NCI-H128 (cell line): Measurements from ENCODE around the gene HDAC1.
A peak's percentile ranks its signal among the peaks of the same experiment; 100 is the strongest.

Experiments
- DNase-seq: peaks from one replicate; lab custom pipeline; 2025; ENCODE audit not compliant: unreplicated experiment; lab: John Stamatoyannopoulos, UW

Gene HDAC1

DNA sequence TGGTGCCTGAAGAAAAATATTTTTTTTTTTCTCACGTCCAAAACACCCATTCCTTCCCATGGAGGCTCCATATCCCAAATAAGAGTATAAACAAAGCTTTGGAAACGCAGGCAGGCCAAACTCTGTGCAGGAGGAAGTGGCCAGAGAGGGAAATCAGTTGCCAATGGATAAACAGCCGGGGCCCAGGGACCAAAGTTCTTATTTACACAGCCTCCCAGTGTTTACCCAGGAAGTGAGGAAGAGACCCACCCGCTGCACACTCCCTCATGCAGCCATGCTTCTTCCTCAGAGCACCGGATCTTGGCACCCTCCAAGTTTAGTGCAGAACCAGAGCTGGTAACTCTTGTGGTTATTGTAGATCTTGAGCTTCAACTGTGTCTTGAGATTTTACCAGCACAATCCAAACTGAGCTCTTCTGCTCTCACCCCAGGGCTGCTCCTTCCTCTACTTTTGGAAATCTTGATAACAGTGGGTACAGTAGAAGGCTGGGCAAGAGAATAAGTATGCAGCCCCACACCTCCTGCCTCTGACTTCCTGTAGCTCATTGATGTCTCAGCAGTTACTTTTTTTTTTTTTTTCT is 29.9 kb downstream of the HDAC1 start:
- DNase-seq, result no peak

- DNase-seq, result no peak
These were observed 35.3 kb downstream of the HDAC1 start for GRCh38 chr1:32327204-32327603.

- DNase-seq, result no peak
These were observed 38.1 kb downstream of the HDAC1 start for GRCh38 chr1:32329931-32330466.

- DNase-seq, result no peak
These were observed 38.8 kb downstream of the HDAC1 start for GRCh38 chr1:32330558-32331151.

DNA sequence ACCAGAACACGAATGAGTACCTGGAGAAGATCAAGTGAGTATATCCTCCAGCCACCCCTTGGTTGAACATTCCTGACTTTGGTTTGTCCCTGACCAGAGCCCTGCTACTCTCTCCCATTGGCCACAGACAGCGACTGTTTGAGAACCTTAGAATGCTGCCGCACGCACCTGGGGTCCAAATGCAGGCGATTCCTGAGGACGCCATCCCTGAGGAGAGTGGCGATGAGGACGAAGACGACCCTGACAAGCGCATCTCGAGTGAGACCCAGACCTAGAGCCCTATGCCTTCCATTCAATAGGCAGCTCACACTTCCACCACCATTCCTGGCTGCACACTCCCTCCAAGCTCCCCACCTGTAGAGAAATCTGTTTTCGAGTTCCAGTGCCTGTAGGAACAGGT is 39.7 kb downstream of the HDAC1 start:
- DNase-seq, result no peak

- DNase-seq, result no peak
These were observed 40.6 kb downstream of the HDAC1 start for GRCh38 chr1:32332290-32333079.

GRCh38 chr1:32333251-32333963 is 41.5 kb downstream of the HDAC1 start:
- no peak for DNase-seq

DNA sequence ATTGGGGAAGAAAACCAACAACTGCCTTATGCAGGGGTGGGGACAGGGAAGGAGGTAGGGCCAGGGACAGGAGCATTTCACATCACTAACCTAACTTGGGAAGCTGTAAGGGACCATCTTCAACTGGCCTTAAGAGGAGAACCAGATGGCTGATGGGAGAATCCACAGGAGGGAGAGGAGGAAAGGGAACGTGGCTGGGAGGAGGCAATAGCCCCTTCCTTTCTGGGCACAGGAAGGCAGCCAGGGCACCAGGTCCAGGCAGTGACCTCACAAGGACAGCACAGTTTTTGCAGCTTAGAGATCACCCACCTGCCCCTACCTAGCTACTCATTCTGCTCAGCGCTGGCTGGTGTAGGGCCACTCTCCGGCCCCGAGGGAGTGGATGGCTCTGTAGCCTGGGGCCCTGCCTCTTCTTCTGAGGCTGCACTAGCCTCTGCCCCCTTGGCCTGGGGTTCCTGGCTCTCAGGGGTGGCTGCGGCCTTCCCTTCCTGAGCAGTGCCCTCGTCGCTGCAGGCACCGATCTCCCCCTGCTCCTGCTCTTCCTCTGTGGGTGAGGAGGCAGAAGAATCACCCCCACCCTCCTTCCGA is 42.5 kb downstream of the HDAC1 start:
- no peak for DNase-seq

DNA sequence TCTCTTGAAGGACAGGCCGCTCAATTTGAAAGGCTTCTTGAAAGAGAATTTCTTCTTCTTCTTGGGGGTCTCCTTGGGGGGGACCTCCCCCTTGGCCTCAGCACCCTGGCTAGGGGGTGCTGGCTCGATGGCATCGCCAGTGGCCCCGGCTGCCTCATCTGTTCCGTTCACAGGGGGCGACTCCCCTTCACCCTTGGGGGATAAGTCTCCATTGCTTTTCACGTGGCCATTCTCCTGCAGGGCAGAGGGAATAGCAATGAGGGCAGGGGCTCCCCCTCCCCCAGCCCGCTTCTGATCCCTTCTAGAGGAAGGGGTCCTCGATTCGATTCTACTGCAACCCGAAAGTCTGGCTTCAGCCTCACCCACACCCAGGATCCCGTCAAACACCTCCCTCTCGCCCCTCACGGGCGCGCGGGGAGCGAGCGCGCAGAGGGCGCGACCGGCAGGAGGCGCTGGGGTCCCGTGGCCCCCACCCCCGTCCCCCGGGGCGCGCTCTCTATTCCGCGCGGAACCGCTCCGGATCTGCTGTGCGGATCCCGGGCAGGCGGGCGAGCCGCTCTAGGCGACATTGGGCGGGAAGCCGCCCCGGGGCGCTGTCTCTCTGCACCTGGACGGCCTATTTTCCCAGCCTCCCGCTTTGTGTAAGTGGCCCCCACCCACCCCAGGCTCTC is 43.1 kb downstream of the HDAC1 start:
- no peak for DNase-seq

GRCh38 chr1:32335535-32335789 is 43.6 kb downstream of the HDAC1 start:
- DNase-seq, result no peak

- DNase-seq, result peak; percentile 78
These were observed 44.1 kb downstream of the HDAC1 start, which contains the start of gene MARCKSL1 for GRCh38 chr1:32335790-32336590. MARCKSL1 (minus strand) TSS chr1:32336233; CDS start chr1:32336033, 200 bp downstream.

DNA sequence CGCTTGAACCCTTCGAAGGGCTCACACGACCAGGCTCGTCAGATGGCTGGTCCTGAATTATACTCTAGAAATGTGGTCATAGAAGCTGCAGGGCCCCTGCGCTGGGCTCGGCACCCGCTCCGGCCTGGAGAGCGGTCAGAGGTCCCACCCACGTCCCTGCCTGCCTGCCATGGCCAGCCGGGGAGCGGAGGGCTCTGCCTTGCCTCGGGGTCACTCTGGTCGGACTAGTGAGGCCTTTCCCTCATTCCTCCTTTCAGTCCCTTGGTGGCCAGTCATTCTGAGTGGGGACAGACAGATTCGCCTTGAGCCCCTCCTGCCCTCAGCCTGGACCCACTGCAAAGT is 44.7 kb downstream of the HDAC1 start:
- no peak for DNase-seq

DNA sequence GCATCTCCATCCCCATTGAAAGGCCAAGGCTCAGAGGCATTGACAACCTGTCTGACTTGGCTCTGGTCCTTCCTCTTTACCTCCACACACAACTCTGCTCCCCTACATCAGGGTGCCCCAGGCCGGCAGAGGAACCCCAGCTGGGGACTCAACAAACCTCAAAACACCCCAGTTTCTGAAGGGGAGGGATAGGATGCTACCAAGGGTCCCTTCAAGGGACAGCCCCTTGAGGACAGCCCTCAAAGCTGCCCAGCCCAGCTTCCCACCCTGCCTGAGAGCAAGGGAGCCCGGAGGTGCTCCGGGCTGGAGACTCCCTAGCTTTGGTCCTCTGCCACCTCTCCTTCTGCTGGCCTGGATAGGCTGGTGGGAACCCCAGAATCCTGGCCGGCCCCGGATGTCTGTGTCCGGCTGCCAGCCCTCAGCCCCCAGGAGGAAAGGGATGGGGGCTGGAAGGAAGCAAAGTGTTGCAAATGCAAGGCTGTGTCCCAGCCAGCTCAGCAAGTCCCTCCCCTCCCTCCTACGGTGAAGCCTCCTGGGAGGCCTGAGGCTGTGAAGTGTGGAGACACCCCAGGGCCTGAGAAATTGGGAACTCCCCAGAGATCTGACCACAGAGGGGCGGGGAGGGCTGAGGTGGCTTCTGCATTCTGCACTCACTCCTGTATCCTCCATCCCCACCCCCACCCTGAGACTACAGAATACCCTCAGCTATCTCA is 45.2 kb downstream of the HDAC1 start:
- DNase-seq, result no peak

- DNase-seq, result no peak
These were observed 46.2 kb downstream of the HDAC1 start for GRCh38 chr1:32337855-32338636.

DNA sequence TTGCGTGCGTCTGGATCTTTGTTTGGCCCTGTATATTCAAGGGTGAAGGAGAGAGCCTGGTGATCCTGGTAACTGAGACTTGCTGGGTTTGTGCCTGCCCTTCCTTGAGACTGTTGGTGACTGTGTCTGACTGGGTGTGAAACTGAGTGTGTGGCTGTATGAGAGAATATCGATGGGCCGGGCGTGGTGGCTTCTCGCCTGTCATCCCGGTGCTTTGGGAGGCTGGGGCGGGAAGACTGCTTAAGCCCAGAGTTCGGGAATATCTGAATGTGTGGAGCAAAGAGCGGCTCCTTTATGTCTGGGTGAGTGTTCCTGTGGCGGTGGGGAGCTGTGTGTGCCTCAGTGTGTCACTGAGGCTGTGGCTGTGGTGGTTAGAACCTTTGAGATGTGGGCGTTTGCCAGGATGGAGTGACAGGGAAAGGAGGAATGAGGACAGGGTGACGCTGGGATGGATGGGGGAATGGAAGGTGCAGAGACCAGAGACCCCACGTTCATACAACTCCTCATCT is 46.8 kb downstream of the HDAC1 start:
- DNase-seq, result no peak

DNA sequence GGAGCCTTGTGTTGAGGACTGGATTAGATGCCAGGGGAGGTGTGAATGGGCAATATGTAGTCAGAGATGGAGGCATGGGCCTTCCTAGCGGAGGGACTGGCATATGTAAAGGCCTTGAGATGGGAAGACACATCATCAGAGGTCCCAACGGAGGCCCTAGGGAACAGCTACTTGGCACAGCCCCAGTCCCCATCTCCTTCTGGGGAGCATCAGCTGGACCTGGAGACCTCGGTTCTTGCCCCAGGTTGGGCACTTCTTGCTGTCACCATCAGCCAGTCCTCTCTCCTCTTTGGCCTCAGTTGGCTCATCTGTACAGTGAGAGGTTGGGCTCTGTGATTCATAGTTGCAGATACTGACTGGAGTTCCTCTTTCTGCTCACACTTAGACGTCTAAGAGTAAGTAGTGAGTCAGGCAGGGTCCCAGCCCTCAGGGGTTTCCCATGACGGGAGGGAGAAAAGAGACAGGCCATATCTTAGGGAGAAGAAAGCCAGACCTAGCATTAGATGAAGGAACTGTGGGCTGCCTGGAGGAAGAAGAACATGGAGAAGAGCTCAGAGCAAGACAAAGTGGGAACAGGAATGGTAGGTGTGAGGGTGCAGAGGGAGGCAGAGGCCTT is 47.6 kb downstream of the HDAC1 start:
- DNase-seq, result no peak

DNA sequence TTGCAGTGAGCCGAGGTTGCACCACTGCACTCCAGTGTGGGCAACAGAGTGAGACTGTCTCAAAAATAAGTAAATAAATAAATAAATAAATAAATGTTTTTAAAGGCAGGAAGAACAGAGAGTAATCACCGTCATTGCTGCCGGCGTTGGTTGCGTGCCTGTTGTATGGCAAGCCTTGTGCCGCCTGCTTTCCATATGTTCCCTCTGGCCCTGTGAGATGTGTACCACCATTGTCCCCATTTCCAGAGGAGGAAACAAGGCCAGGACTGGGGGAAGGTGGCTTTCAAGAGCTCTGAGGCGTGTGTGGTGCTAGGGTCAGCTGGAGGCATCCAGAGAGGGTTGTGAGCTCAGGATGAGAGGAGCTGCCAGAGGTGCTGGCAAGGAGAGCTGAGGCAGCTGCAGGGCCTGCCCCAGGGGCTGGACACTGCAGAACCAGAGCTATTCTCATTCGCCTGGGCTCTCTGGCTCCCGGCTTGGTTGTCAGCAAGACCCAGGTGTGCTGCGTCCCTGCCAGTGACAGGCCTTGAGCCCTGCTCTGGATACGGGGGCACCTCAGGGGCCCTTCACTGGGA is 49.4 kb downstream of the HDAC1 start:
- DNase-seq, result no peak

- DNase-seq, result no peak
These were observed 50.1 kb downstream of the HDAC1 start for GRCh38 chr1:32341971-32342370.
